GM20000 (cell line): ENCODE data around the gene STK4.
A peak's percentile ranks its signal among the peaks of the same experiment; 100 is the strongest.

Source experiments
- DNase-seq: peaks from one replicate; pipeline ENCODE4 v3.0.0; 2012; ENCODE audit warnings: low spot score
- CTCF ChIP-seq: IDR thresholded peaks from 2 replicates; pipeline ENCODE4 v1.5.1; 2012; ENCODE audit warnings: mild to moderate bottlenecking, control low read depth; ENCODE audit errors: extremely low read depth, missing control alignments

Gene STK4

DNA sequence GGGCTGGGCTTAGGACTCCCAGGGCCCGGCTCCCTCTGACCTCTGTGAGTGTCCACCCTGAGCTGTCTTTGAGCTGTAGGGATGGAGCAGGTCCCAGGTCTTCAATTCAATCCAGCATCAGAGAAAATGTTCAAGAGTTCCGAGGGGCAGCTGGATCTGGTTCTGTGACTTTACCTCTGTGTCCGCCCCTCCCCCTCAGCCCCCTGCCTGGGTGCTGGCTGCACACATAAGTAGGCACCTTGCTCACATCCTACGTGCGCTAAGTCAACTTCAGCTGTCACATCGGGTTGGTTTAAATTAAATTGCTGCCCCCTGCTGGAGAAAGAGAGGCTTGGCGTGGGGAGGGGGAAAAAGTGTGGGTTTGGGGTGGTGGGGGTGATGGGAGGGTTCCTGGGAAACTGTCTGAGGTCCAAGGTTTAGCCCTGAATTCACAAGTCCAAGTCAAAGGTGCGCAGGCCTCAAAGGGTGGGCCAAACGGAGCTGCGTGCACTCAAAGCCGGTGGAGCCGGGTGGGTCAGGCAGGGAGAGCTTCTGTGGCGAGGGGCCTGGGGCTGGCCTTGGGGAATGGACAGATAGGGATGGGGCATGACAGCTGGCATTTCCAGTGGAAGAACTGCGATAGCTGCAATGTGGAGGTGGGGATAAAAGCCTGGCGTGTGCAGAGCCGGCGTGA lies 145.6 kb downstream of the STK4 start:
- TF ChIP-seq CTCF: peak; percentile 16
- peak; percentile 34 for DNase-seq

GRCh38 chr20:45112754-45113153 lies 146.4 kb downstream of the STK4 start:
- DNase-seq: no peak
- no peak for TF ChIP-seq CTCF

- TF ChIP-seq CTCF: no peak
- no peak for DNase-seq
Observed at GRCh38 chr20:45113865-45114264, 147.6 kb downstream of the STK4 start.

- DNase-seq: peak; percentile 17
- no peak for TF ChIP-seq CTCF
Observed at GRCh38 chr20:45114465-45115385, 148.4 kb downstream of the STK4 start, which contains the start of gene WFDC5. Gene WFDC5 (minus strand): TSS chr20:45115174. CDS start chr20:45115083, 91 bp downstream.

GRCh38 chr20:45115386-45115774 lies 149.1 kb downstream of the STK4 start:
- peak; percentile 4 for DNase-seq
- no peak for TF ChIP-seq CTCF

- no peak for TF ChIP-seq CTCF
- DNase-seq: no peak
Observed at GRCh38 chr20:45115829-45116228, 149.5 kb downstream of the STK4 start.

DNA sequence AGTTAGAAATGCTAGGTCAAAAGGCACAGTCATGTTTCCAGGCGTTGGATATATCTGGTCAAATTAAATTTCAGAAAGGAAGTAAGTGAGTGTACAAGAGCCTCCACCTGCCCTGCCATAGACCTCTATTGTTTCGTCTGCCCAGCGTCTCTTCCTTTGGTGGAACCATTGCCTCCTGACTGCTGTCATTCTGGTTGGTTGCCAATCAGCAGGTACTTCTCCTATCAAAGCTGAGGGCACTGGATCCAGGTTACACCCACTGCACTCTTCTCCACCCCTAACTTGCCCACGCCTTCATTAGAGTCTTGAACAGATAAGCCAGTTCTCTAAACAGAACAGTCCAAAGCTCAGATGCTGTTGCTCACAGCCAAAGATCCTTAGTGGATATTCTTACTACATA lies 151.3 kb downstream of the STK4 start:
- no peak for TF ChIP-seq CTCF
- DNase-seq: no peak
